Activated naive CD4-positive, alpha-beta T cell treated with Interleukin-2 at 50 U/mL for 16 hours (primary cell): ENCODE results near the gene CD7.

Source experiments
- DNase-seq: peaks from one replicate; pipeline ENCODE4 v3.0.0-alpha.2; 2020

Gene CD7

DNA sequence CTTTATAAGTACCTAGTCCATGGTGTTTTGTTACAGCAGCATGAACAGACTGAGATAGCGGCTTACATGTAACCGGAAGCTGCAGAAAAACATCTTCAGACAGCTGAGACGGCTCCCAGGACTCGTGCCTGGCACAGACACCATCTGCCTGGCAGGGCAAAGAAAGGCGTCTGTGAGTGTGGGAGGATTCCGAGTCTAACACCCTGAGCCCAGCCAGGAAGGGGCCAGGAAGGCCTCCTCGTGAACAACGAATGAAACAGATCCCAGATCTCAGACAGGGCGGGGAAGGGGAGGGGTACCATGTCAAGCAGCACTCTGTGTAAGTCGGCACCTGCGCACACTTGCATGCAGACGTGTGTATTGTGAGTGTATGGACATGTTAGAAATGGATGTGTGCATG is 39.6 kb downstream of the CD7 start:
- DNase-seq = no peak

DNA sequence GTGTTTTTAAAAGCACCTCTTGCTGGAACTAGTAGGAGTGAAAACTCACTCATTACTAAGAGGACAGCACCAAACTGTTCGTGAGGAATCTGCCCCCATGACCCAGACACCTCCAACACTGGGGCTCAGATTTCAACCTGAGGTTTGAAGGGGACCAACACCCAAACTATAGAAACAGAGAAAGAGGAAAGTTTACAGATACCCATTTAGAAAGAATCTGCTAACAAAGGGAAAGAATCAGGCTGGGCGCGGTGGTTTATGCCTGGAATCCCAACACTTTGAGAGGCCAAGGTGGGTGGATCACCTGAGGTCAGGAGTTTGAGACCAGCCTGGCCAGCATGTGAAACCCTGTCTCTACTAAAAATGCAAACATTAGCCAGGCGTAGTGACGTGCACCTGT is 40.5 kb downstream of the CD7 start:
- DNase-seq = no peak

DNA sequence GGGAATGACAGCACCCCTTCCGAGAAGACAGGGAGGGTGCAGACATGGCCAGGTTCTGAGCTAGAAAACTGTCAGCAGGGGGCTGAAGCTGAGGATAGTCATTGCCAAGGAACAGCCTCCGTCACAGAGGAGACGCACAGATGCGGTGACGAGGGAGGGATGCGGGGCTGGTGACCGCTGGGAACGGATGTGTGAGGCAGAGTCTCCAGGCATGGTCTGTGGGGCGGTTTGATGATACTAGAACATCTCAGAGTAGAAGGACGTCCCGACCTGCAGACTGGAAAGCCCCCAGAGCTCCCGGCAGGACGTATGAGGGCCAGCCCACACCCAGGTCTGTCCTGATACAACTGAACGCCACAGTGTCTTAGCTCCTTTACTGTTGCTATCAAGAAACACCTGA is 42.1 kb downstream of the CD7 start:
- DNase-seq = no peak

DNA sequence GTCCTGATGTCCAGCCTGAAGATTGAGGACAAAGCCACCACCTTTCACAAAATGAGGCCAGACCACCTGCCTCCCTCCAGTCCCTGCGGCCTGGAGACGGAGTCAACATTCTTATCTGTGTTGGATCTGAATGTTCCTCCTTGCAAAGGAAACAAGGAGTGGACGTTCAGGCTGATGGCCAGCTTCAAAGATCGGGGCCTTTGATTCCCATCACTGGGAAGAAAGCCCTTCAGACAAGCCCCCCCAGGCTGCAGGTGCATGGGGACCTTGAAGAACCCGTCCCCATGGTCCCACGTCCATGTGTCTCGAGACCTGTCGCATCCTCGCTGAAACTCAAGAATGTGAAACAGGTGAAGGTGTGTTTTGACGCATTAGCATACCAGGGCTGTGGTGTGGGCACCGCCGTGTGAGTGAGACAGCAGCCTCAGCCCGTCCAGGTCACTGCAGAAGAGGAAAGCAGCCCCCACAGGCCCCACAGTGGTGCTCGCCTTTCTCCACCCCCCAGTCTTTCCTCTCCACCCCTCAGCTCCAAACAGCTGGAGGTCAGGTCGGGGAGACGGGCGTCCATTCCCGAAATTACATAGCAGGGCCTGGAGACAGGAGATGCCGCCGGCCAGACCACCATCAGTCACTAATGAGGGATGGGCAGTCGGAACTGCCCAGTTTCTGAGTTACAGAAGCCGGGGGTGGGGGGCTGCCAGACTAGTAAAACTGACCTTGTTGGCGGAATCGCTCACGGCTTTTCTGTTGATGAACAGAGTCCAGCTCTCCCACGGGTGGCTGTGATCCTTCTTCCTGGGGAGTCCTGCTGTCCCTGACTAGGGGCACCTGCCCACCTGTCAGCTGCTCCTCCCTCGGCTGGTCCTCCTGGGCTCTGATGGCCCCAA is 43.0 kb downstream of the CD7 start:
- no peak for DNase-seq

DNA sequence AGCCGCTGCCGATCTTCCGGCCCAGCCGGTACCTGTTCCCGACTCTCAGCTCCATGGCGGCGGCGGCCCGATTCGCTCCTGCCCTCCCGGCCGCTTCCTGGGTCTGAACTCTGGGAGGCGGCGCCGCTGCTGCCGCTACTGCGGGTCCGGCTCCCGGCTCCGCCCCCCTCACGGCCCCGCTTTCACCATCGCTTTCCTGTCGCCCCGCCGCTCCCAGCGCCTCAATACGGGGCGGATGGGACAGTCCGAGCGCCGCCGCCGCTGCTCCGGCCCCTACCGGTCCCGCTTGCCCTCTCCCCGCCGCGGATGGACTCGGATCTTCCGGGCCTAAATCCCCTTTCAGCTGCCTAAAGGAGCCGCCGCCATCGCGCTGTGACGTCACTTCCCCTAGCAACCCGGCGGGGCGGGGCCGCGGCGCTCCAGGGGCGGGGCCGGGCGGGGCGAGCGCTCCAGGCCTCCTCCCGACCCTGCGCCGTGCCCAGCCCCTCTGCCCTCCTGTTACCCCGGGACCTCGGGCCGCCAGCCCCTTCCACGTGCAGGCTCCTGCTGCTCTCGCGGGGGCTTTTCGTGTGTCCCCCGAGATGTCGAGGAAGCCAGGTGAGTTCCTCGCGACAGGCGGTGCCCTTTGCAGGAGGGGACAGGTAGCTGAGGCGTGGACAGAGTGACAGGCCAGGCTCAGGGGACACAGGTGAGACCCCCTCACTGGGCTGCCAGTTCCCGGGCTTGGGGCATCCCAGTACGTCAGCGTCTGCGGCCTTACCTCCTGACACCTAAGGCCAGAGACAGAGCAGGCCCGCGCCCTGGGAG is 43.9 kb downstream of the CD7 start, which contains the start of gene CSNK1D:
TSS of gene CSNK1D (minus strand) at position 374 of the 807 bp plus-strand sequence. CDS start at position 55, 319 bp downstream.
- peak; percentile 93 for DNase-seq

DNA sequence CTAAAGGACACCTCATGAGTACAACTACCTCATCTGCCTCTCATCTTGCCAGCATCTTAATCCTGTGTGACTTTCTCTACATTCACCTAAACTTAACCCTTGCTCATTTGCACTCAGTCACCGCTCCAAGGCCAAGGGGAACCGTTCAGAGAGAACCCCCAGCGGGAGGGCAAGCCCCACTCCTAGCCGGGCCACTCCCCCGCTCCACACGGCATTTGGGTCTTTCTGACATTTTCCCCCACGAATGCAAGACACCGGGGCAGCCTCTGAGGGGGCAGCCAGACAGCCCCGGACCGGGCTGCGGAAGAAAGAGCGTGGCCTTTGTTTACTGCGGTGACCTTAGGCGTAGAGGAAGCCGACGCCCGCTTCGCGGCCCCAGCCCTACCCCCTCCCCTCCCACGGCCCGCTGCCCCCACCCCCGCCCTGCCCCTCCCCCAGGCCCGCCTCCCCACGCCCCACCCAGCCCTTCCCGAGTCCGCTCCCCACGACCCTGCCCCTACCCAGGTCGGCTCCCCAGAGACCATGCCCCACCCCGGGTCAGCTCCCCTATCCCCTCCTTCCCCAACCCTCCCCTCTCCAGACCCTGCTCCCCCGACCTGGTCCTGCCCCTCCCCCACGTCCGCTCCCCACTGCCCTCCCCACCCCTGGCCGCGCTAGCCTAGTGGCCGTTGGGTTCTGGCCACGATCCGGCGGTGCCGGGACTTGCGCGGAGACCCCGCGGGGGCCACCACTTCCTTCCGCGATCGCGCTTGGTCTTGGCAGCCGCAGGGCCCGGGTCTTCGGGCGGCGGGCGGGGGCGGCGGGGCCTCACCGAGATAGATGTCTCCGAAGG is 44.7 kb downstream of the CD7 start:
- peak; percentile 39 for DNase-seq

DNA sequence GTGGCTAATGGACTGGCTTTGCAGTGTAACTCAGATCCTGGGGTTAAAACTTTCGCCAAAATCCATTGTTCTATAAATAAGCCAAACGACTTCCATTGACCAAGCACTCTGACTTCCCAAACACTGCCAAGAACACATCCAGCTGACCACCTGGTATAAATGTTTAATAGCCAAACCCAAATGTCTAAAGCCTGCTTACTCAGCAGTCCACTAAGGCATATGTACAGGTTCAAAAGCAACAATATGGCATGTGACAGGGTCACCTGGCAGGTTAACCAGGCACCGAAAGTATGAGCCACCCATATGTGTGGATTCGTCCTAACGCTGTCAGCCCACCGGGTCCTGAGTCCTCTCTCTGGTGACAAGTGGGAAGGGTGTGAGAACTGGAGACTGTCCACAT is 46.0 kb downstream of the CD7 start:
- DNase-seq = no peak

DNA sequence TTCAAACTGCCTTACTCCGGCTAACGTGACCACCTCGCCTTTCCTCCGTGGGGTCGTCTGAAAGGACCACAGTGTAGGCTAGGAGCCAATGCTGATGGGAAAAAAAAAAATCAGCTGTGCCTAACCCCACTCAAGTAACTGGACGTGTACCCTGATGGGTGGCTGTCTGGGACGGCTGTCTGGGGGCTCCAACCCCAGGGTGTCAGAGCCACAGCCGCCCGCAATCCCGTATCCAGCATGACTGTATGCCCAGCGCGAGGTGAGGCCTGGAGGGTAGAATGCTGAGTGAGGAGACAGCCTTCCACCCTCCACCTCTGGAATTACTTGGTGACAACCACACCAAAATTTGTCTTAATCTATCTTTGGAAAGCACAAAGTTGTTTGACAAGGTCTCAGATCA is 46.8 kb downstream of the CD7 start:
- DNase-seq = no peak

DNA sequence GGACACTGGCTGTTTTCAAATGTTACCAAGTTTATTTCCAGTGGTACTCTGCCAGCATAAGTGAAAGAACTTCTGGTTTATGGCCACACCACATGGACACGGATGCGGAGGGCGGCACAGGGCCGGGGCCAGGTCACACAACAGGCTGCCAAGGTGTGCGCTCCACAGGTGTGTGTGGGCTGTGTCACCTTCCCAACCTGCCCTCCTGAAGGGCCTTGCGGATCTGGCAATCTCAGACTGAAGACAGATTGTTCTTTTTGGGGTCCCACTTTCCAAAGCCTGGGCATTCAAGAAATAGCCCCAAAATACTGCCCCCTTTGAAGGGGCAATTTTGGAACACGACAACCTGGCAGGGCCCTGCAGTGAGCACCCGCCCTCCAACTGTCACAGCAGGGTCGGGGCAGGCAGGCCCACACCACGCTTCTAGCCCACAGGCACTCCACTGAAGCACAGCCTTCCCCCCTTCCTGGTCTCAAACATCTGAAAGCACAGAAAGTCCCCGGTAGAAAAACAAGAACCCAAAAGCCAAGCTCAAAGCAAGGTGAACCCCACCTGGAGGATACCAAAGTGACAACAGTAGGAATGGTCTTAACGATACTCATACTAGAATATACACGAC is 47.4 kb downstream of the CD7 start:
- DNase-seq = no peak

DNA sequence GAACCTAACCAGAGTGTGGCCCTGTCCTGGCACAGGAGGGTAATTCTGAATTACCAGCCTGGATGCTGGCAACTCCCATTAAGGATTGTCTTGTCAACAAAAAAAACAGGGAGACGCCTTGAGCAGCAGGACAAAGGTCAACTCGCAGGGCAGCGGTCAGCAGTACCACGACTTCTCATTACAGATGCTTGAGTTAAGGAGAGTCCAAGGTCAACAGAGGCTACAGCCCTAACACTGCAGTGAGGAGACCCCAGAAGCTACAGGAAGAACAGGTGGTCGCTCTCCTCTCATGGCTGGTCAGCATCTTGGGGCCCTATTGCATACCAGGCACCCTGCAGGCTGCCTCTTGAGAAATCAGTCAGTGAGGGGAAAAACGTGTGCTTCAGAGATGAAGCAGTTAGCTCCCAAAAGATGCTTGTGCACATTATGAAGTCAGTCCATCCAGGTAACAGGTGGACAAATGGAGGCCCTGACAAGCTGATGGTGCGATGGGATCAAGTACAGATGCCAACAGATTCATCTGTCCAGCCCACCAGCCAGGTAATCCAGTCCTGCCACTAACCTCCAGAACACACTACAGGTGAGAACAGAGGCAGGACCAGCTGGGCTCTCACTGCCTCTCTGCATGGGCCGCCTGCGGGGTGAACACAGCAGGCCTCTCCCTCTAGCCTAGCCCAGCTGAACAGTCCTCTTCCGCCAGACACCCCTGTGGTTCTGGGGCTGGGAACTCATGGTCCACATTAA is 48.1 kb downstream of the CD7 start:
- no peak for DNase-seq

DNA sequence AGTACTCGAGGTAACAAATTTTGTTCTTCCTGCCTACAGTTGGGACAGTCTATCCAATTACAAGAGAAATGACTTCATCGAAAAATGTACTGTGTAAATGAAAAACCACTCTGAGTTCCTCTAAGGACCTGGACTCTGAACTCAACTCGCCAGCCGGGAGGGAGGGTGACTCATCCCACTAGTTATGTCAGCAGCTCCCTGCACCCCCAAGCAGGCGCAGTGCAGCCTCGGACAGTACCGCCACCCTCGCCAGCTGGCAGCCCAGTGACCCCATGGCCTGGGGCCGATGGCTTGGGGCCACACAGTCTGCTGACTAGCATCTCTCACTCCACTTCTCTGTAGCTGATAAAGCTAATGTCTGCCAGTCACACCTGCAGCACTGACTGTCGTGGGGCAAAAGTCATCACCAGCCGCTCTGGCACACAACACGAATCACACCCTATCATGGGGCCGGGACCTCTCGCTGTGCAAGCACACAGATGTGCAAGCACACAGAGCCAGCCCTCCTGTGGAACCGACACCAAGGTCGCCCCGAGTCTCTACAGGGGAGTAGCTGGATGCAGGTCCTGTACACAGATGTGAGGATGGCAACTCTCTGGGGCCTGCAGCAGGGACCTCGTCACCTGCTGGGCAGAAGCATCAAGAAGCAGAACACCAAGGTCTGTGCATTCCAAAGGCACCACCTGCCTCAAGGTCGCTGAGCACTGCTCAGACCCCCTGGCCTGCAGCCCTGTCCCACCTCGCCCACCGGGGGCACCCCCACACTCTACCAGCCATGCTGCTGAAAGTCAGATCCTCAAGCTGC is 49.6 kb downstream of the CD7 start:
- peak; percentile 42 for DNase-seq

DNA sequence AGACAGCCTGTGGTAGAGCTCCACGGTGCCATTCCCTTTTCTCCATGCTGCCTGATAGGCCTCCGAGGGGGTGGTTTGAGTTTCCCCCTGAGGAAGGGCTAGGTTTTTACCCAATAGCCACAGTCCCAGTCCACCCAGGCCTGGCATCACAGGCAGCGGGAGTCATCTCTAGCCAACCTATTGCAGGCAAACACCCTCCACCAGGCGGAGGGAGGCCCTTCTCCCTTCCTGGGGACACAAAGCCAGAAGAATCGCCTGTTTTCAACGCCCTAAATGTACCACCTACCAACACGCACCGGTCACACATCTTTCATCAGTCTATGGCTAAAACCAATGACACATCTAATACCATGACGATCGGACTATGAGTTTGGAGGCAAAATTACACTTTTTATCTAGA is 51.3 kb downstream of the CD7 start:
- no peak for DNase-seq
